Frontal cortex (tissue), 4 donors: ENCODE measurements around the gene GPATCH11. TPM values are rescaled to one million over a fixed set of nuclear protein-coding genes. Genes with fewer than 3 reads are reported as not detected.

Experiments
- DNase-seq, 2 donors: peaks; one replicate each; pipeline ENCODE4 v3.0.0; 2012; ENCODE audit warnings: low spot score in 2 of 2
- FAIRE-seq: peaks from 2 replicates; lab custom pipeline; 2012; peaks lifted over from hg19 to GRCh38; lab: Jason Lieb, UNC
- total RNA-seq: library from RNA; depleted of rRNA; stranded (reverse); fragments of >200 nt; gene quantifications from one replicate; pipeline ENCODE4 v1.2.3, GENCODE V29; 2014
- donor health status: control.
- donor health status: control.
- donor health status: control.

The GPATCH11 gene
- total RNA-seq, result 21.6 TPM

GRCh38 chr2:37083873-37084794 lies at the start of gene GPATCH11, which contains the start of gene HEATR5B:
GPATCH11 (plus strand) TSS chr2:37084518; CDS start chr2:37088382, 3,864 bp downstream.
HEATR5B (minus strand) TSS chr2:37084372; CDS start chr2:37083414, 958 bp downstream.
- no peak for FAIRE-seq
- peak; percentile 81 to 94 for DNase-seq

GRCh38 chr2:37037771-37038170 lies 46.5 kb upstream of the GPATCH11 start:
- no peak for DNase-seq
- FAIRE-seq, result no peak

DNA sequence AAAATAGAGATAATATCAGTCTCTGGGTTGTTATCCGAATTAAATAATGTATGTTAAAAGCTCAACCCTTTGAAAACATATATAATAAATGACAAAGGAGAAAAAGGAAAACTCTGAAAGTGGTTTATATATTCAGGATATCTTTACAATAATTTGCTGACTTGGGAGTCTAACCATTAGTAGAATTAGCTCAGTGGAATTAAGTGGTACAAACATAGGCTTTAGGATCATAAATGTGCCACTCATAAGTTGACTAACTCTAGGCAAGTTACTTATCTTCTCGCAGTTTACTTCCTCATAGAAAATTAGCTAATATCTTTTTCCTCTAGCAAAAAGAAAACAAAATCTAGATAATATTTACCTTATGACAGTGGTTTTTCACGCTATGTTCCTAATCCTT lies 44.7 kb upstream of the GPATCH11 start:
- no peak for DNase-seq
- FAIRE-seq, result no peak

DNA sequence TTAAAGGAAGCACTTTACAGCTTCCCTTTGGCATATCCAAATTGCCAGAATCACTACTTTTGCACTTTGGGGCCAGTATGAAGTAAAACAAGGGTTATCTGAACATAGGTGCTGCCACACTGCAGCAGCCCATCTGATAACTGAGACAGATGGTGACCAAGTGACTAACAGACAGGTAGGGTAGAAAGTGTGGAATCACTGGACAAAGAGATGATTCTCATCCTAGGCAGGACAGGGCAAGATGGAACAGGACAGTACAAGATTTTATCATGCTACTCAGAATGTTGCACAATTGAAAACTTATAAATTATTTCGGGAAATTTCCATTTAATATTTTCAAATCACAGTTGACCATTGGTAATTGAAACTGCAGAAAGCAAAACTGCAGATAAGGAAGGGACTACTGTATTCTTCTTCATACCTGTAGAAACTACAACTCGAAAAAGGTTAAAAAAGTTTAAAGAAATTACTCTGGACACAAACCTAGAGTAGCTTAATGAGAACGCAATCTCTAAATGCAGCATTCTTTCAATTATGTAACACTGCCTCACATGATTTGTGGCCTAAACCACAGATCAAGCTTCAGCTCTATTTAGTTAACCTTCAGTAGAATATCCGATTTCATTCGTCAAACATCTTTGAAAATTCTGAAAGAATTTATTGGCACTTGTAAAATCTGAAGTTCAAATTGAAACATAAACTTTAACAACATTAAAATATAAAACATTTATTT lies 31.6 kb upstream of the GPATCH11 start:
- DNase-seq, result no peak
- no peak for FAIRE-seq

- DNase-seq (no peak), FAIRE-seq (no peak)
These were observed 24.5 kb upstream of the GPATCH11 start for GRCh38 chr2:37059841-37060240.

DNA sequence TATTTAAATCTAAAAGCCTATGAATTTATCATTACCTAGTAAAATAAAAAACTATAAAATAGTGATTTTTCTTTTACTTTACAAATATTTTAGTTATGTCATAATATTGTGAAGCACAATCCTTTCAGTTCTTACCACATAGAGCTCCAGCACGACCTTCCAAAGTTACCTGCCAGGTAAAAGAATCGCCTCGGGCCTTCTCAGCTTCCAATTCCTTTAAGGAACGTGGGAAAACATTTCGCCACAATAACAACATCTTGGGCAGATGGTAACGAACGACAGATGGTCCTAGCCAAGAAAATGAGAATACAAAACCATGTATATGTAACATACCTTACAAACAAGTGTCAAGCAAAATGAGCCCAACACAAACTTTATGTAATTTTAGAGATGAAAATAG lies 23.9 kb upstream of the GPATCH11 start:
- no peak for FAIRE-seq
- DNase-seq, result no peak

- DNase-seq, result no peak
- FAIRE-seq, result no peak
These were observed 23.2 kb upstream of the GPATCH11 start for GRCh38 chr2:37061013-37061711.

- no peak for FAIRE-seq
- no peak for DNase-seq
These were observed 22.5 kb upstream of the GPATCH11 start for GRCh38 chr2:37061776-37062175.

DNA sequence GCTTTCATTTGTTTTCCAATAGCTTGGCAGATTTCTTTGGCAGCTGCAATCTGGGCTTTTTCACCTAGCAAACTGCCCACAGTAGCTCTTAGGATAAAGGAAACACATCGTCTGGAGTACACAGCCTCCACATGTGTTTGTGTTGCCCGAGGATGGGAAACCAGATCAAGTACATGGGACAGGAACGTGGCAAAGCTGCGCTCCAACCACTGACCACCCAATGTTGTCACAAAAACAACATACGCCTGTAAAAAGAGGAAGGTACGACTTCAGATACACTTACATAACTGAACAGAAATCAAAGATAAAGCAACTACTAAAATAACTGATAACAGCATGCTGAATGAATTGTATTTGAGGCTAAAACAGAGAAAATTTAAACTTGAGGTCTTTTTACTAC lies 15.6 kb upstream of the GPATCH11 start:
- FAIRE-seq (no peak), DNase-seq (no peak)

DNA sequence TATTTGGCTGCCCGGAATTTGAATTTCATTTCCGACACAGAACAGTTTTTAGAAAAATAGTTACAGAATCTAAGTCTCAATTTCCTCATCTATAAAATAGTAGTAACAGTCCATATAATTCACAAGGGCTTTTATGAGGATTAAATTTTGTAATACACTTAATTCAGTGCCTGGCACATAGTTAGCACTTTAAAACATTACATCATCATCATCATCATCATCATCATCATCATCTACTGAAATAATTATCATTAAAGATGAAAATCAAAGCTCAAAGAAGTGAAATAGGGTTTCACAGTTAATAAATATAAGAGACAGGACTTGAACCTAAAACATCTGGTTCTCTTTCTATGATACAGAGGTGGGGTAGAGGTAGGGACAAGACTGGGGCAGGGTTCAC lies 13.4 kb upstream of the GPATCH11 start:
- DNase-seq (no peak), FAIRE-seq (no peak)

GRCh38 chr2:37080266-37080665 lies 4.1 kb upstream of the GPATCH11 start:
- FAIRE-seq (no peak), DNase-seq (no peak)

- no peak for FAIRE-seq
- DNase-seq, result no peak
These were observed 3.6 kb upstream of the GPATCH11 start for GRCh38 chr2:37080689-37081088.

DNA sequence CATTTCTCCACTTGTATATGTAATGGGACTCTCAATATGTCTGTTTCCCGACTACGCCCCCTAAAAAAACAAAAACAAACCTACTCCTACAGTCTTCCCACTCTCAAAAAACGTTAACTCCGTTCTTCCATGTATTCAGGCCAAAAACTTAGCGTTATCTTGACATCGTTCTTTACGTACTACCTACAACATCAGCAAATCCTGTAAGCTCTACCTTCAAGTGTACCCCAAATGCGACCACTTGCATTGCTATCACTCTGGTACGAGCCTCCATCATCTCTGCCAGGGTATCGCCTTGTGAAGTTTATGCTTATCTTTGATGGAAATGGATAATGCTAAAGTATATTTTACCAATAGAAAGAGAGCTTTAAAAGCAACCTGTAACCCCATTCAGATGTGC lies 479 bp downstream of the GPATCH11 start:
- FAIRE-seq (no peak), DNase-seq (no peak)

DNA sequence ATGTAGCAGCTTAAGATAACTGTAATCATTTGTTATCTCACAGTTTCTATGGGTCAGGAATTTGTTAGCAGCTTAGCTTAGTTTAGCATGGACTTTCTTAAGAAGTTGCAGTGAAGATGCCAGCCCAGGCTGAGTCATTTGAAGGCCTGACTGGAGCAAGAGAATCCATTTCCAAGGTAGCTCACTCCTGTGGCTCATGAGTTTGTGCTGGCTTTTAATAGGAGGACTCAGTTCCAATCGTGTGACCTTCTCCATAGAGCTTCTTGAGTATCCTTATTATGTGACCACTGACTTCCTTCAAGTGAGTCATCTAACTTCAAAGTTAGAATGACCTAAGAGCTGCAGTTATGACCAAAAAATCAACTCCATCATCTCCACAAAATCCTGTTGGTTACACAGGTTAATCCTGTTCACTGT lies 1.4 kb downstream of the GPATCH11 start:
- DNase-seq (no peak), FAIRE-seq (no peak)

DNA sequence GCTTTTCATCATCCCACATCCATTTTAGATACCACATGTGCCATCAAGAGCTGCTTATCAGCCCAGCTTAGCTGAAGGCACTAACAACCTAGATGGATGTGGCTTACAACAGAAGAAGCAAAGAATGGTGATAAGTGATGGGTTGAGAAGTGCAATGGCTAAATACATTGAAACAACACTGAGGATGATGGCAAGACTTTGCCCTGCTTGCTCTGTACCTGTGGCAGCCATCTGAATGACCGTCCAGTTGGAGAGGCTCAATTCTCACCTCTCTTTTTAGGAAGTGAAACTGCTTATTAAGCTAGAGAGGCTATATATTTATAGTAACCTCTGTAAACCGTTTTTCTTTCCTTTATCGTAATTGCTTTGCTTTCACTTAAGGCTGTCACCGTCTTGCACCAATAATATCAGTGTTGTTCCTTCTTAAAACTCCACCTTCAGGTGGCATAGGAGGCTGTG lies 5.7 kb downstream of the GPATCH11 start:
- FAIRE-seq (no peak), DNase-seq (no peak)

GRCh38 chr2:37091873-37092272 lies 7.6 kb downstream of the GPATCH11 start:
- FAIRE-seq, result no peak
- DNase-seq, result no peak

DNA sequence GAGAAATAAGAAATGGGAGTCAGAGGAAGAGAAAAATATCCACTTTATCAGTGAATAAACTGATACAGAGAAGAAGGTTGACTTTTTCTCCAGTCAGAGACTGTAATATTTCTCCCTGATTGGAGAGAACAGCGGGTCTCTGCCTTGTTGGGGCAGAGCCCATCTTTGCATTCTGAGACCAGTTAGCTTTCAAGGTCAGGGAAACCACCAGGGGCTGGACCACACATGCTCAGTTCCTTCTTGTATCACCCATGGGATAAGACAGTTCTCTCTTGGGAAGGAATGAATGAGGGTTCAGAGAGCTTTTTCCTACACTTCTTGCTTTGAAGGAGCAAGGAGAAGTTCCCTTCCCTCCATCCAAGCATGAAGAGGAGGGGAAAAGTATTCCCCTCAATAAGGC lies 12.2 kb downstream of the GPATCH11 start:
- DNase-seq (no peak), FAIRE-seq (no peak)

GRCh38 chr2:37098416-37099118 lies 14.2 kb downstream of the GPATCH11 start:
- FAIRE-seq, result no peak
- no peak for DNase-seq

DNA sequence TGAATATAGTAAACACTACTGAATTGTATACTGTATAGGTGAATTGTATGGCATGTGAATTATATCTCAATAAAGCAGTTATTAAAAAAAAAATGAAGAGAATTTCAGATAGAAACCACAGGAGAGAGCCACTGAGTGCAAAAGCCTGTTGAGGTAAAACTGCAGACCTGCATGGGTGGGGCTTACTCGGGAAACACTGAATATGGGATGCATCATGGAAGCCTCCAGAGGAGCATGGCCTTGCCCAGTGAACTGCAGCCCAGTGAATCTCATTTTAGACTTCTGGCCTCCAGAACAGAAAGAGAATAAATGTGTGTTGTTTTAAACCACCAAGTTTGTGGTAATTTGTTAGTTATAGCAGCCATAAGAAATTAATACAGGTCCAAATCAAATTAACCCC lies 15.7 kb downstream of the GPATCH11 start:
- FAIRE-seq (no peak), DNase-seq (no peak)

GRCh38 chr2:37102588-37102987 lies 18.3 kb downstream of the GPATCH11 start:
- FAIRE-seq (no peak), DNase-seq (no peak)
